ENCODE results near the gene SPATA16. TPM values are rescaled to one million over a fixed set of nuclear protein-coding genes. Genes with fewer than 3 reads are reported as not detected.

Gene SPATA16
- total RNA-seq, 2 donors from 2014 or later = not detected

GRCh38 chr3:173003956-173004355, 137.1 kb downstream of the SPATA16 start:
- no peak overlapping the region for H3K4me3 ChIP-seq (ENCODE audit: low read length)
- no peaks in the 10 kb centered on the region for H3K9me3 ChIP-seq (ENCODE audit: control insufficient read depth, low read length)
- no peak overlapping the region for H3K27ac Mint-ChIP-seq
- H3K4me1 ChIP-seq (ENCODE audit: control insufficient read depth, insufficient read depth, low read length) = no peaks in the 10 kb centered on the region
- H3K9ac ChIP-seq (ENCODE audit: extremely low read depth, low read length, poor library complexity, severe bottlenecking) = no peak overlapping the region
- H3K27ac ChIP-seq (ENCODE audit: low read depth, low read length) = no peak overlapping the region
- no peaks in the 10 kb centered on the region for H3K27me3 ChIP-seq (ENCODE audit: control insufficient read depth, insufficient read depth, low read length, poor library complexity, severe bottlenecking)
- no peak for DNase-seq
- no peaks in the 10 kb centered on the region for H3K36me3 ChIP-seq (ENCODE audit: control insufficient read depth, insufficient read depth, low read length)
- 95% methylated on average over 3 of the region's 3 CpGs; no CpG with 5 or more reads in 1 of the 2 experiments for WGBS, 2 experiments (ENCODE audit: insufficient coverage in 1 of 2, insufficient read length in 1 of 2)
- no peak overlapping the region for H3K4me3 Mint-ChIP-seq
- H3K4me1 Mint-ChIP-seq = peaks cover 9% of the 10 kb centered on the region
- H3K36me3 Mint-ChIP-seq (ENCODE audit: low read depth) = no peaks in the 10 kb centered on the region
- TF ChIP-seq CTCF (conservative IDR thresholded peaks at IDR 0.05) = no peak
- no peaks in the 10 kb centered on the region for H3K9me3 Mint-ChIP-seq
- H3K27me3 Mint-ChIP-seq (ENCODE audit: insufficient read depth) = no peaks in the 10 kb centered on the region

GRCh38 chr3:173003471-173003870, 137.6 kb downstream of the SPATA16 start:
- Mint-ChIP-seq H3K4me1 (peaks cover 9% of the 10 kb centered on the region), H3K4me3 (no peak overlapping the region), H3K27ac (no peak overlapping the region), H3K36me3 (ENCODE audit: low read depth) (no peaks in the 10 kb centered on the region), H3K9me3 (no peaks in the 10 kb centered on the region), H3K27me3 (ENCODE audit: insufficient read depth) (no peaks in the 10 kb centered on the region)
- H3K27me3 ChIP-seq (ENCODE audit: control insufficient read depth, insufficient read depth, low read length, poor library complexity, severe bottlenecking) = no peaks in the 10 kb centered on the region
- H3K9ac ChIP-seq (ENCODE audit: extremely low read depth, low read length, poor library complexity, severe bottlenecking) = no peak overlapping the region
- H3K4me1 ChIP-seq (ENCODE audit: control insufficient read depth, insufficient read depth, low read length) = no peaks in the 10 kb centered on the region
- no peak overlapping the region for H3K27ac ChIP-seq (ENCODE audit: low read depth, low read length)
- no peak for TF ChIP-seq CTCF (conservative IDR thresholded peaks at IDR 0.05)
- WGBS, 2 experiments (ENCODE audit: insufficient coverage in 1 of 2, insufficient read length in 1 of 2) = 95 to 100% methylated on average over 1 to 2 of the region's 2 CpGs
- no peaks in the 10 kb centered on the region for H3K36me3 ChIP-seq (ENCODE audit: control insufficient read depth, insufficient read depth, low read length)
- no peaks in the 10 kb centered on the region for H3K9me3 ChIP-seq (ENCODE audit: control insufficient read depth, low read length)
- no peak for DNase-seq
- no peak overlapping the region for H3K4me3 ChIP-seq (ENCODE audit: low read length)

GRCh38 chr3:173001622-173002021, 139.4 kb downstream of the SPATA16 start:
- Histone ChIP-seq H3K4me3 (ENCODE audit: low read length) (no peak overlapping the region), H3K36me3 (ENCODE audit: control insufficient read depth, insufficient read depth, low read length) (no peaks in the 10 kb centered on the region), H3K9ac (ENCODE audit: extremely low read depth, low read length, poor library complexity, severe bottlenecking) (no peak overlapping the region), H3K4me1 (ENCODE audit: control insufficient read depth, insufficient read depth, low read length) (no peaks in the 10 kb centered on the region), H3K9me3 (ENCODE audit: control insufficient read depth, low read length) (no peaks in the 10 kb centered on the region), H3K27me3 (ENCODE audit: control insufficient read depth, insufficient read depth, low read length, poor library complexity, severe bottlenecking) (no peaks in the 10 kb centered on the region), H3K27ac (ENCODE audit: low read depth, low read length) (no peak overlapping the region)
- H3K27me3 Mint-ChIP-seq (ENCODE audit: insufficient read depth) = no peaks in the 10 kb centered on the region
- no peak for TF ChIP-seq CTCF (conservative IDR thresholded peaks at IDR 0.05)
- no peak overlapping the region for H3K4me3 Mint-ChIP-seq
- no peak overlapping the region for H3K27ac Mint-ChIP-seq
- H3K9me3 Mint-ChIP-seq = no peaks in the 10 kb centered on the region
- no peaks in the 10 kb centered on the region for H3K36me3 Mint-ChIP-seq (ENCODE audit: low read depth)
- peaks cover 4% of the 10 kb centered on the region for H3K4me1 Mint-ChIP-seq
- DNase-seq = no peak

All from endodermal cell (in vitro differentiated cells).